Measurements from ENCODE around the gene ZNF267.
"Not testable (repeated sequence)": the region's sequence is repeated elsewhere in the genome, so short reads cannot be mapped to it uniquely, and the experiment has no call there.

ZNF267 gene

DNA sequence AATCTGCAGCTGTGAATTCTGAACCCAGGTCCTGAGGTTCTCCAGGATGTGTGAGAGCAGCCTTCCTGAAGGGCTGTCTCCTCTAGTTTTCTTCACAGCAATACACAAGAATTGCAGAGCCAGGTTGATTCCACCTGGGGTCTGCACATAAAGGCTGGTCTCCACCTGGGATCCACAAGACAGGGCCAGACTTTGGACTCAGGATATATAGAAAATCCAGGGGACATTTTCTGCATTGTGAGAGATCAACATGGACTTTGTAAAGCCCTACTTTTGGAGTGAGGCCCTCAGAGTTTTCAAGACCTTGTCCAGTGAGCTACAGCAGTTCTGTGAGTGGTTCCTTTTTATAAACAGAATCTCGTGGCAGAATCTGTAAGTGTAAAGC, 6.3 kb downstream of the ZNF267 start:
- no peak for DNase-seq (ENCODE audit: low read depth in 2 of 2)

DNA sequence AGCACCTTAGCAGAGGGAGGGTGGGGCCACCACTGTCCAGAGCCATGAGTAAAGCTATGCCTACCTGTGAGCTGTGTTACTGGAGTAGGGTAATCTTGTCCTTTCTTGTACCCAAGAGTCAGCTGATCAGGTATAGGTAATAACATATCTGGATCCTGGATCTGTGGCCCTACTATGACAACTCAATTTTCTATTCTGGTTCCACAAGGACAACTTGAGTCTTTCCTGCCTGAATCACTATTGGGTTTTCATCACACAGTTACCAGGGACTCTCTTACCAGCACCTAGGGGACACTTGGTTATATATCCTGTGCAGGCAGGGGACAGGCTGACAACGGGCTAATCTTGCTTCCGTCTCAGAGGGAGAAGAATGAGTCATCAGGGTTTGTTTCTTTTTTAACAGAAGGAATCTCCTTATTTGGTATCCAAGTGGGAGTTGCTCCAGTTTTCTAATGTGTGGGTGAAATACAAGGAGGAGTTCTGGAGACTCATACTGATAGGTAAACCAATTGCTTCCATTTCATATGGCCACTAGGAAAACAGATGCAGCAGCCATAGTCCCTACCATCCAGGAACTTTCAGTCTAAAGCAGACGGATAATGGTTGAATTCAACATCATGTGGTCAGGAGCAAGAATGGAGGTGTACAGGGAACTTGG, 6.8 kb downstream of the ZNF267 start:
- no peak for DNase-seq (ENCODE audit: low read depth in 2 of 2)

DNA sequence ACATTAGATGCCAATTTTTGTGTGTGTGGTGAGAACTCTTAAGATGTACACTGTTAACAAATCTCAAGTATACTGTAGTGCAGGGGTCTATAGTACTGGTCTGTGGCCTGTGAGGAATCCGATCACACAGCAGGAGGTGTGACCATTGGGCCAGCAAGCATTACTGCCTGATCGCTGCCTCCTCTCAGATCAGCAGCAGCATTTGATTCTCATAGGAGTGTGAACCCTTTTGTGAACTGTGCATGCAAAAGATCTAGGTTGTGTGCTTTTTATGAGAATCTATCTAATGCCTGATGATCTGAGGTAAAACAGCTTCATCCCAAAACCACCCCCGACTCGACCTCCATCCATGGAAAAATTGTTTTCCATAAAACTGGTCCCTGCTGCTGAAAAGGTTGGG, 12.6 kb downstream of the ZNF267 start:
- no peak for DNase-seq (ENCODE audit: low read depth in 2 of 2)

DNA sequence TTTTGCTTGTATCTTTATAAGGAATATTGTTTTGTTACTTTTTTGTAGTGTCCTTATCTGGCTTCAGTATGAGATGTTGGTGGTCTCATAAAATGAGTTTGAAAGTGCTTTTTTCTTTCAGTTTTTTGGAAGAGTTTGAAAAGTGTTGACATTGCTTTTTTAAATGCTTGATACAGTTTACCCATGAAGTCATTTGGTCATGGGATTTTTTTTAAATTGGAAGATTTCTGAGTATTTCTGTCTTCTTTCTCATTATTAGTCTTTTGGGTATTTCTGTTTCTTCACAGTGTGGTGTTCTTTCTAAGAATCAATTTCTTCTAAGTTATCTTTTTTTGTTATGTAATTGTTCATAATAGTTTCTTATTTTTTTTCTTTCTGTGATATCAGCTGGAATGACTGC, 15.1 kb downstream of the ZNF267 start:
- DNase-seq (ENCODE audit: low read depth in 2 of 2) = no peak

DNA sequence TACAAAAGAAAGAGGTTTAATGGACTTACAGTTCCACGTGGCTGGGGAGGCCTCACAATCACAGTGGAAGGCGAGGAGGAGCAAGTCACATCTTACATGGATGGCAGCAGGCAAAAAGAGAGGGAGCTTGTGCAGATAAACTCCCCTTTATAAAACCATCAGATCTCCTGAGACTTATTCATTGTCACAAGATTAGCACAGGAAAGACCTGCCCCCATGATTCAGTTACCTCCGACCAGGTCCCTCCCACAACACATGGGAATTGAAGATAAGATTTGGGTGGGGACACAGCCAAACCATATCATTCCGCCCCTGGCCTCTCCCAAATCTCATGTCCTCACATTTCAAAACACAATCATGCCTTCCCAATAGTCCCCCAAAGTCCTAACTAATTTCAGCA, 18.5 kb downstream of the ZNF267 start:
- DNase-seq (ENCODE audit: low read depth in 2 of 2) = not testable (repeated sequence)

DNA sequence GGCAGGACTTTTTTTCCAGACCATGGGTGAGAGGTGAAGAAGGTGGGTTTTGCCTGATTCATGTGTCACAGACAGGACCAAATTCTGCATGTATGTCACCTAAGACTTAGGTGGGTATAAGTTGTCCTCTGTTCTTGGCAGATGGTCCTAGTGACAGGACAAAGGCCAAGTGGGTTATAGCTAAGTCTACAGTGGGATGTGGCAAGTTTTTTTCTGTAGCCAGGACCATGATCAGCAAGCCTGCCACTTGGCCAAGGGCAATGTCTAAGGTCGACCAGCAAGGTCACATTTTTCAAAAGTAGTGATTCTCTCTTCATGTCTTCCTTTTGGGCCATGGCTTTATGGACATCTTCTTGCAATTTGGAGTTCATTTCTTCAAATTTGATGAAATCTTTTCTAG, 20.2 kb downstream of the ZNF267 start:
- no peak for DNase-seq (ENCODE audit: low read depth in 2 of 2)

DNA sequence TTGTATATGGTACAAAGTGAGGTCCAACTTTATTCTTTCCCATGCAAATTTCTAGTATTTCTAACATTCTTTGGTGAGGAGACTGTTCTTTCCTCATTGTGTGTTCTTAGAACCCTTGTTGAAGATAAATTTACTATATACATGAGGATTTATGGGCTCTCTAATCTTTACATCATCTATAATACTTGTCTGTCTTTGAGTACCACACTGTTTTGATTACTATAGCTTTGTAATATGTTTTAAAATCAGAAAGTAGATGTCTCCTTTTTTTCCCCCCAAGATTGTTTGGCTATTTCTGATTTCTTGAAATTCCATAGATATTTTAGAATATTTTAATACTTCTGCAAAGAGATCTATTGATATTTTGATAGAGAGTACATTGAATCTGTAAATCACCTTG, 23.7 kb downstream of the ZNF267 start:
- DNase-seq (ENCODE audit: low read depth in 2 of 2) = no peak

DNA sequence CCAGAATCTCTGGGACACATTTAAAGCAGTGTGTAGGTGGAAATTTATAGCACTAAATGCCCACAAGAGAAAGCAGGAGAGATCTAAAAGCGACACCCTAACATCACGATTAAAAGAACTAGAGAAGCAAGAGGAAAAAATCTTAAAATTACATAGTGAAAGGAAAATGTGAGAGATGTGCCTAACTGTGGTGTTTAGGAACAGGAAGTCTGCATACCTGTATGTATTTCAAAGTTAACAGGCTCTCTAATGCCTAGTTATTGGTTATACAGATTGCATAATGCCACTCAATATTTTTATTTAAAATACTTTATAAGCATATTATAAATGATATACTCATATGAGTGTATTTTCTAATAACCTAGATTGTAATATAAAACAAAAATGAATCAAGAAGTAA, 25.9 kb downstream of the ZNF267 start:
- DNase-seq (ENCODE audit: low read depth in 2 of 2) = no peak

DNA sequence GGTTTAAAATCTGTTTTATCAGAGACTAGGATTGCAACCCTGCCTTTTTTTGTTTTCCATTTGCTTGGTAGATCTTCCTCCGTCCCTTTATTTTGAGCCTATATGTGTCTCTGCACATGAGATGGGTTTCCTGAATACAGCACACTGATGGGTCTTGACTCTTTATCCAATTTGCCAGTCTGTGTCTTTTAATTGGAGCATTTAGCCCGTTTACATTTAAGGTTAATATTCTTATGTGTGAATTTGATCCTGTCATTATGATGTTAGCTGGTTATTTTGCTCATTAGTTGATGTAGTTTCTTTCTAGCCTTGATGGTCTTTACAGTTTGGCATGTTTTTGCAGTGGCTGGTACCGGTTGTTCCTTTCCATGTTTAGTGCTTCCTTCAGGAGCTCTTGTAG, 31.0 kb downstream of the ZNF267 start:
- not testable (repeated sequence) for DNase-seq (ENCODE audit: low read depth in 2 of 2)

DNA sequence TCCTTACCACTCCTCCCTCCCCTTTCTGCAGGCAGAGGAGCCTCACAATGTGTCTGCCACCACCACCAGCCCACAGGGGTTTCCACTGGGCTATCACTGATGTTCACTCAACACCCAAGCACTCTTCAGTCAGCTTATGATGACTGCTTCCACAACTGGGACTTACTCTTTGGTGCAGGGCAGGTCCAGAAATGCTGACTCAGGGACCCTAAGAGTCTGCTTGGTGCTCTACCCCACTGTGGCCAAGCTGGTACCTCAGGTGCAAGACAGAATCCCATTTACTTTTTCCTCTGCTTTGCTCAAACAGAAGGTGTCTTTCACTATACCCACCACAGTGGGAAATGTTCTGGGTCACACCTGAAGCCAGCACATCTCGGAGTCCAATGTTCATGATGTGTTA, 40.1 kb downstream of the ZNF267 start:
- no peak for DNase-seq (ENCODE audit: low read depth in 2 of 2)

DNA sequence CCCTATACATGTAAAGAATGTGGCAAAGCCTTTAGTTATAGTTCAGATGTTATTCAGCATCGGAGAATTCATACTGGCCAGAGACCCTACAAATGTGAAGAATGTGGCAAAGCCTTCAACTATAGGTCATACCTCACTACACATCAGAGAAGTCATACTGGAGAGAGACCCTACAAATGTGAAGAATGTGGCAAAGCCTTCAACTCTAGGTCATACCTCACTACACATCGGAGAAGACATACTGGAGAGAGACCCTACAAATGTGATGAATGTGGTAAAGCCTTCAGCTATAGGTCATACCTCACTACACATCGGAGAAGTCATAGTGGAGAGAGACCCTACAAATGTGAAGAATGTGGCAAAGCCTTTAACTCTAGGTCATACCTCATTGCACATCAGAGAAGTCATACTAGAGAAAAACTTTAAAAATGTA, 42.5 kb downstream of the ZNF267 start:
- DNase-seq (ENCODE audit: low read depth in 2 of 2) = no peak

DNA sequence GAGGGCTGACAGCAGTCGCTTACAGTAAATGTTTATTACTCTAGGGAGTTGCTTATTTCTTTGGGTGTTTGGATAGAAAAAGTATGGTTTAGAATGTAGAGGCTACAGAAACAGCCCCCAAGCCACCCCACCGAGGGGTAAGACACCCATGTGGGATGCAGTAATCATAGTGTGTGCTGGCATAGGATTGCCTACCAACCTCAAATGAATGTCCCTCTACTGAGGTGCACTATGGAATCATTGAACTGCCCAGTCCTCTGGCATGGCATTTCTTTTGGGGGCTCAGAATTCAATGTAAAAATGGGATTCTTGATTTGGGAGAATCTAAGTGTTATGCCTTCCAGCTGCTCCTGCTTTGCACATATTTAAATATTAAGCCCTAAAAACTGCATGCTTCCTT, 46.8 kb downstream of the ZNF267 start:
- no peak for DNase-seq (ENCODE audit: low read depth in 2 of 2)

DNA sequence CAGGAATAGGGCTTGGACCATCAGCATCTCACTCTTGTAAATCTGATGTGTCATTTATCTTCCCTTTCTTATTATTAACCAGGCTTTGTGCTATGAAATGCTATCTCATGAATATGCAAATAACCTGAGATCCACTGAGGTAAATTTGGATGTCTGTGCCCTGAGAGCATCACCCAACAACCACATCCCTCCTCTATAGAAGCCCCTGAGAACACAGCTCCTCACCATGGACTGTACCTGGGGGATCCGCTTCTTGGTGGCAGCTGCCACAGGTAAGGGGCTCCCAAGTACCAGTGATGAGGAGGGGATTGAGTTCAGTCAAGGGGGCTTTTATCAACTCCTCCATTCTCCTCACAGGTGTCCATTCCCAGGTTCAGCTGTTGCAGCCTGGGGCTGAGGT, 78.2 kb downstream of the ZNF267 start:
- not testable (repeated sequence) for DNase-seq (ENCODE audit: low read depth in 2 of 2)

DNA sequence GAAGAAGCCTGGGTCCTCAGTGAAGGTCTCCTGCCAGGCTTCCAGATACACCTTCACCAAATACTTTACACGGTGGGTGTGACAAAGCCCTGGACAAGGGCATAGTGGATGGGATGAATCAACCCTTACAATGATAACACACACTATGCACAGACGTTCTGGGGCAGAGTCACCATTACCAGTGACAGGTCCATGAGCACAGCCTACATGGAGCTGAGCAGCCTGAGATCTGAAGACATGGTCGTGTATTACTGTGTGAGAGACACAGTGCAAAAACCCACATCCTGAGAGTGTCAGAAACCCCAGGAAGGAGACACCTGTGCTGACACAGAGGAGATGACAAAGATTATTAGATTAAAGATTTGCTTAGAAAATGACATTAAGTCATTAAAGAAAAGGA, 78.6 kb downstream of the ZNF267 start:
- DNase-seq (ENCODE audit: low read depth in 2 of 2) = not testable (repeated sequence)

DNA sequence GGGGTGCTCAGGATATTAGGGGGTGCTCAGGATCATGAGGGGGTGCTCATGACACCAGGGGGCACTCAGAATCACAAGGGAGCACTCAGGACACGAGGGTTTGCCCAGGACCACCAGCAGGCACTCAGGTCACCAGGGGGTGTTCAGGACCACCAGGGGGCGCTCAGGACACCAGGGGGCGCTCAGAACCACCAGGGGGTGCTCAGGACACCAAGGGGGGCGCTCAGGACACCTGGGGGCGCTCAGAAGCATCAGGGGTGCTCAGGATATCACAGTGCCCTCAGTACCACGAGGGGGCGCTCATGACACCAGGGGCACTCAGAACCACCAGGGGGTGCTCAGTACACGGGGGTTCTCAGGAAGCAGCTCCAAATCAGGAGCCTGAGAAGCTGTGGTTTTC, 82.6 kb downstream of the ZNF267 start:
- DNase-seq (ENCODE audit: low read depth in 2 of 2) = not testable (repeated sequence)

DNA sequence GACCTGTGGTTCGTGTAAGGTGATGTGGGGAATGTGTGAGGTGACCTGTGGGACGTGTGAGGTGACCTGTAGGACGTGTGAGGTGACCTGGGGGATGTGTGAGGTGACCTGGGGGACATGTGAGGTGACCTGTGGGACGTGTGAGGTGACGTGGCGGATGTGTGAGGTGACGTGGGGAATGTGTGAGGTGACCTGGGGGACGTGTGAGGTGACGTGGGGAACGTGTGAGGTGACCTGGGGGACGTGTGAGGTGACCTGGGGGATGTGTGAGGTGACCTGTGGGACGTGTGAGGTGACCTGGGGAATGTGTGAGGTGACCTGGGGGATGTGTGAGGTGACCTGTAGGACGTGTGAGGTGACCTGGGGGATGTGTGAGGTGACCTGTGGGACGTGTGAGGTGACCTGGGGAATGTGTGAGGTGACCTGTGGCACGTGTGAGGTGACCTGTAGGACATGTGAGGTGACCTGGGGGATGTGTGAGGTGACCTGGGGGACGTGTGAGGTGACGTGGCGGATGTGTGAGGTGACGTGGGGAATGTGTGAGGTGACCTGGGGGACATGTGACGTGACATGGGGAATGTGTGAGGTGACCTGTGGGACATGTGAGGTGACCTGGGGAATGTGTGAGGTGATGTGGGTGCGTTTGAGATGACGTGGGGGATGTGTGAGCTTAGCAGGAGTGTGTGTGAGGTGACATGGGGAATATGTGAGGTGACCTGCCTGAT, 86.7 kb downstream of the ZNF267 start:
- not testable (repeated sequence) for DNase-seq (ENCODE audit: low read depth in 2 of 2)

Data from stimulated activated CD4-positive, alpha-beta T cell treated with anti-CD3 and anti-CD28 coated beads, Interleukin-15, amount 100 ng/mL, for 48 hours (primary cell).